Measurements from ENCODE around the gene MSRB1.

MSRB1 gene

DNA sequence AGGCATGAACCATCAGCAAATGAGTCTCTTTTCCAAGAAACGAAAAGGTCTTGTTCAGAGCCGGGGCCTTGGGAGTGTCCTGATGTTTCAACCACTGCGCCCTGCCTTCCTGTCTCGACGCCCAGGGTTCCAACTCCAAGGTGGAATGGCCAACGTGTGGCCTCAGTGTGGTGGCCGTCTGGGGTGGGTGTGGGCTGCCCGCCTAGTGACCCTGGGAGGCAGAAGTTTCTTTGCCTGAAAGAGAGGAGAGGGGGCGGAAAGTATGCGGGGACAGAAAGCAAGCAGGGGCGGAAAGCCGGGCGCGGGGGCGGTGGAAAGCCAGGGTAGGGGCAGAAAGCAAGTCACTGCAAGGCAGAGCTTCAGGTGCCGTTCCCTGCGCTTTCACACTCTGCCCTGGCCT, 4.1 kb downstream of the MSRB1 start:
- H3K79me2 ChIP-seq (ENCODE audit: low read length), result peaks cover 19% of the 10 kb centered on the region
- H3K4me3 ChIP-seq (ENCODE audit: low read length), result no peak overlapping the region
- H3K27me3 ChIP-seq (ENCODE audit: low read depth, low read length), result no peaks in the 10 kb centered on the region
- no peak overlapping the region for H3K27ac ChIP-seq (ENCODE audit: low read length)
- H3K36me3 ChIP-seq (replicated peaks; ENCODE audit: low read depth, low read length), result peaks cover 32% of the 10 kb centered on the region
- H4K20me1 ChIP-seq (ENCODE audit: insufficient read depth, low read length), result peaks cover 15% of the 10 kb centered on the region
- no peak overlapping the region for H2AFZ ChIP-seq (ENCODE audit: low read depth, low read length)
- no peaks in the 10 kb centered on the region for H3K9me3 ChIP-seq (ENCODE audit: insufficient read depth, low read length)
- no peak overlapping the region for H3K9ac ChIP-seq (ENCODE audit: low read length)
- peaks cover 23% of the 10 kb centered on the region for H3K4me1 ChIP-seq (ENCODE audit: low read length)
- no peak overlapping the region for H3K4me2 ChIP-seq (ENCODE audit: low read length)
- TF ChIP-seq, protein P1, sequence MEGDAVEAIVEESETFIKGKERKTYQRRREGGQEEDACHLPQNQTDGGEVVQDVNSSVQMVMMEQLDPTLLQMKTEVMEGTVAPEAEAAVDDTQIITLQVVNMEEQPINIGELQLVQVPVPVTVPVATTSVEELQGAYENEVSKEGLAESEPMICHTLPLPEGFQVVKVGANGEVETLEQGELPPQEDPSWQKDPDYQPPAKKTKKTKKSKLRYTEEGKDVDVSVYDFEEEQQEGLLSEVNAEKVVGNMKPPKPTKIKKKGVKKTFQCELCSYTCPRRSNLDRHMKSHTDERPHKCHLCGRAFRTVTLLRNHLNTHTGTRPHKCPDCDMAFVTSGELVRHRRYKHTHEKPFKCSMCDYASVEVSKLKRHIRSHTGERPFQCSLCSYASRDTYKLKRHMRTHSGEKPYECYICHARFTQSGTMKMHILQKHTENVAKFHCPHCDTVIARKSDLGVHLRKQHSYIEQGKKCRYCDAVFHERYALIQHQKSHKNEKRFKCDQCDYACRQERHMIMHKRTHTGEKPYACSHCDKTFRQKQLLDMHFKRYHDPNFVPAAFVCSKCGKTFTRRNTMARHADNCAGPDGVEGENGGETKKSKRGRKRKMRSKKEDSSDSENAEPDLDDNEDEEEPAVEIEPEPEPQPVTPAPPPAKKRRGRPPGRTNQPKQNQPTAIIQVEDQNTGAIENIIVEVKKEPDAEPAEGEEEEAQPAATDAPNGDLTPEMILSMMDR (IDR thresholded peaks at IDR 0.05; ENCODE audit: low read depth, low read length), result no peak
- TF ChIP-seq EZH2phosphoT487 (IDR thresholded peaks at IDR 0.05; ENCODE audit: low read depth), result no peak

DNA sequence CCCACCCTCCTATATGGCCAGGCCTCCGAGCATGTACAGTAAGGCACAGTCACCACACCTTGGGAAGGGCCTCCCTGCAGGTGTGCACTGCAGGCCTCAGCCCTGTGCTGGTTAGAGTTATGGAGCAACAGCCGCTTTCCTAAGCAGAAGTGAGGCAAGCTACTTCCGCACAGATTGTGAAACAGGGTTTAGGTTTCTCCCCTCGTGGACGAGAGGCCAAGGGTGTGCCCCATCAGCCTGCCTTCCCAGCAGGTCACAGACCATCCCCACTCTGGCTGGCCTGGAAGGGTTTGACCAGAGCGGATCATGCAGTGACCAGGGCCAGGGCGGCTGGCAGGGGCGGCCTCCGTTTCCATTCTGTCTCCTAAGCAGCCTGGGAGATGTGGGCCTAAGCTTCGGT, 4.7 kb downstream of the MSRB1 start:
- Histone ChIP-seq H3K4me2 (ENCODE audit: low read length) (no peak overlapping the region), H3K79me2 (ENCODE audit: low read length) (peaks cover 19% of the 10 kb centered on the region), H3K36me3 (replicated peaks; ENCODE audit: low read depth, low read length) (peaks cover 32% of the 10 kb centered on the region), H2AFZ (ENCODE audit: low read depth, low read length) (no peak overlapping the region), H3K27ac (ENCODE audit: low read length) (no peak overlapping the region), H3K4me1 (ENCODE audit: low read length) (peaks cover 21% of the 10 kb centered on the region), H4K20me1 (ENCODE audit: insufficient read depth, low read length) (peaks cover 15% of the 10 kb centered on the region), H3K9ac (ENCODE audit: low read length) (no peak overlapping the region), H3K9me3 (ENCODE audit: insufficient read depth, low read length) (no peaks in the 10 kb centered on the region), H3K4me3 (ENCODE audit: low read length) (no peak overlapping the region), H3K27me3 (ENCODE audit: low read depth, low read length) (no peaks in the 10 kb centered on the region)
- no peak for TF ChIP-seq EZH2phosphoT487 (IDR thresholded peaks at IDR 0.05; ENCODE audit: low read depth)
- TF ChIP-seq, protein P1 (IDR thresholded peaks at IDR 0.05; ENCODE audit: low read depth, low read length), result no peak

DNA sequence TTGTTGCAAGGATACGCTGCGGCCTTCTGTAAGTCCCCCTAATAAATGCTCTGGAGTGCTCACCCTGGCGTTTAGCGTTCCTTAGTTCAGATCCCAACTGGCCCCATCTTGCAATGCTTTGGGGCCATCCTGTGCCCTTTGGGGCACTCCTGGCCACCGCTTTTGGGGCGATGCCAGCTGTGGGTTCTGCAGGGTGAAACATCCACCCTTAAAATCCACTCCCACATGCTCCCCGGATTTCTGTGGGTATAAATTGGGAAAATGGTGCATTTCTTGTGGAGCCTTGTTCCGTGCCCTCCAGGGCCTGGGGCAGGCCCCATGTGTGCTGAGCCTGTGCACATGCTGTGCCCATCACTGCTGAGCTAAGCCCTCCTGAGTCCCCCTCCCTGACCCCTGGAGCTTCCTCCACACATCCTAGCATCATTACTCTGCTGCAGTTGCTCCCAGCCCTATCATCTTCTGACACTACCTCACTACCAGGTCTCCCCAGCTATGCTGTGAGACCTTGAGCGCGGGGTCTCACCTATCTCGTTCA, 6.0 kb downstream of the MSRB1 start:
- H3K27ac ChIP-seq (ENCODE audit: low read length), result no peak overlapping the region
- H3K27me3 ChIP-seq (ENCODE audit: low read depth, low read length), result no peaks in the 10 kb centered on the region
- TF ChIP-seq EZH2phosphoT487 (IDR thresholded peaks at IDR 0.05; ENCODE audit: low read depth), result no peak
- TF ChIP-seq, protein P1 (IDR thresholded peaks at IDR 0.05; ENCODE audit: low read depth, low read length), result no peak
- peaks cover 15% of the 10 kb centered on the region for H4K20me1 ChIP-seq (ENCODE audit: insufficient read depth, low read length)
- H3K36me3 ChIP-seq (replicated peaks; ENCODE audit: low read depth, low read length), result peaks cover 32% of the 10 kb centered on the region
- peaks cover 9% of the 10 kb centered on the region for H3K79me2 ChIP-seq (ENCODE audit: low read length)
- H3K4me1 ChIP-seq (ENCODE audit: low read length), result peaks cover 19% of the 10 kb centered on the region
- no peak overlapping the region for H3K4me3 ChIP-seq (ENCODE audit: low read length)
- no peak overlapping the region for H3K9ac ChIP-seq (ENCODE audit: low read length)
- H3K4me2 ChIP-seq (ENCODE audit: low read length), result no peak overlapping the region
- H3K9me3 ChIP-seq (ENCODE audit: insufficient read depth, low read length), result no peaks in the 10 kb centered on the region
- no peak overlapping the region for H2AFZ ChIP-seq (ENCODE audit: low read depth, low read length)

DNA sequence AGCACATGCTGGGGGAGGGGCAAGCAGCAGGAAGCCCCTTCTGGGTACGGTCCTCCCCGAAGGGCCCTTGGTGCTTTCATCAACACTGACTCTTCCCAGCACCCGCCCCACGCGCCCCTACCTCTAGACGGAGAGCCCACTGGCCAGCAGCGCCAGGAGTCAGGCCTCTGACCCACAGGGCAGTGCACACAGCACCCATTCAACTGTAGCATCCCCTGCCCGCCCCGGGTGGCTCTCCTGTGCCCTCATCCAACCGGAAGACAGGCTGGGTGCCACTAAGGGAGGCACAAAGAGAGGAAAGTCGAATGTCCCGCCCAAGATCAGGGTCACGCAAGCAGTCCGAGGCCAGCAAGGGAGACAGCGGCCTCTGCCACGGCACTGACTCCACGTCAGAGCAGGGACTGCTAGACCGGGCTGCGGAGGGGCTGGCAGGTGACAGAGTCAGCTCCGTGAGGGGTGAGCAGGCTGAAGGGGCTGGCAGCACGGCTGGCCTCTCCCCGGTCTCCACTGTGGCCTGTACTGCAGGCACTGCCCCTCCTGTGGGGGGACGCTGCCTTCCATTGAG, 9.8 kb downstream of the MSRB1 start:
- TF ChIP-seq, protein P1 (IDR thresholded peaks at IDR 0.05; ENCODE audit: low read depth, low read length), result no peak
- TF ChIP-seq EZH2phosphoT487 (IDR thresholded peaks at IDR 0.05; ENCODE audit: low read depth), result no peak
- Histone ChIP-seq H3K9me3 (ENCODE audit: insufficient read depth, low read length) (no peaks in the 10 kb centered on the region), H3K27ac (ENCODE audit: low read length) (no peak overlapping the region), H2AFZ (ENCODE audit: low read depth, low read length) (no peak overlapping the region), H3K79me2 (ENCODE audit: low read length) (no peaks in the 10 kb centered on the region), H3K36me3 (replicated peaks; ENCODE audit: low read depth, low read length) (peaks cover 11% of the 10 kb centered on the region), H3K4me1 (ENCODE audit: low read length) (peaks cover 8% of the 10 kb centered on the region; the same call in 1 of the 2 replicates), H3K9ac (ENCODE audit: low read length) (no peak overlapping the region), H4K20me1 (ENCODE audit: insufficient read depth, low read length) (no peaks in the 10 kb centered on the region), H3K4me2 (ENCODE audit: low read length) (no peak overlapping the region), H3K4me3 (ENCODE audit: low read length) (no peak overlapping the region), H3K27me3 (ENCODE audit: low read depth, low read length) (no peaks in the 10 kb centered on the region)
